ENCODE data around the gene HIGD1B.

DNA sequence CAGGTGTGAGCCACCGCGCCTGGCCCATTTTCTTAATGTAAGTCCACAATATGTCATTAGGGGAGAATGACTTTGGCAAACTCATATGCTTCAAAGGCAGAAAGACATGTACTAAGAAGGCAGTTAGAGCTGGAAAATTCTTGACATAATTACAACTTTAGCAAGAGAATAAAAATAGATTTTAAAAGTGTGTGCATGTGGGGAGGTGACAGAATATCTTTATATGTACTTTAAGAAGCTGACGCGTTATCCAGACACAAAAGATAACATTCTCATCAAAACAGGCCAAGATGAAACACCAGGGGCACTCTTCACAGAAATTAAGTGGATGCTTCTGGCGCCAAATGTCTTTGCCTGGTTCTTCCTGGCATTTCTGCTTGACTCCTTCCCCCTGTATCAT is 45.8 kb upstream of the HIGD1B start:
- TF ChIP-seq ESRRA (IDR thresholded peaks at IDR 0.05; ENCODE audit: low read length) (no peak), CBX3 (IDR thresholded peaks at IDR 0.05; ENCODE audit: borderline replicate concordance, low read depth) (no peak)

Measured in GM12878 (cell line).